Bronchial epithelial cell (primary cell): Measurements from ENCODE around the gene E2F7. TPM values are rescaled to one million over a fixed set of nuclear protein-coding genes. Genes with fewer than 3 reads are reported as not detected.

Source experiments
- DNase-seq: peaks from one replicate; pipeline ENCODE4 v3.0.0-alpha.2; 2010; ENCODE audit warnings: low read depth
- FAIRE-seq: peaks from 2 replicates; lab custom pipeline; 2011; peaks lifted over from hg19 to GRCh38; lab: Jason Lieb, UNC
- H3K27me3 ChIP-seq: 2 replicates; pipeline ENCODE4 v1.5.1; 2011; ENCODE audit warnings: low read length; ENCODE audit not compliant: control insufficient read depth, insufficient read depth
- H3K36me3 ChIP-seq: 2 replicates; pipeline ENCODE4 v1.5.1; 2011; ENCODE audit warnings: low read length; ENCODE audit not compliant: control insufficient read depth, insufficient read depth
- H3K4me3 ChIP-seq: 2 replicates; pipeline ENCODE4 v1.5.1; 2011; ENCODE audit warnings: mild to moderate bottlenecking, low read depth, low read length, control low read depth
- total RNA-seq: library from RNA; depleted of rRNA; stranded (reverse); fragments of >200 nt; gene quantifications from 2 replicates; pipeline ENCODE4 v1.2.1, GENCODE V29; 2014
- TF ChIP-seq, protein P1 (sequence below): IDR thresholded peaks from 2 replicates; pipeline ENCODE4 v1.5.1; 2011; ENCODE audit warnings: mild to moderate bottlenecking, moderate library complexity, low read length, control low read depth, inconsistent platforms; ENCODE audit not compliant: insufficient read depth, severe bottlenecking

E2F7 gene
- total RNA-seq, 1 donor from 2014 or later: 3.4 TPM

GRCh38 chr12:77010691-77011548, 54.4 kb downstream of the E2F7 start:
- DNase-seq (peak; percentile 70), FAIRE-seq (no peak)
- TF ChIP-seq, protein P1, sequence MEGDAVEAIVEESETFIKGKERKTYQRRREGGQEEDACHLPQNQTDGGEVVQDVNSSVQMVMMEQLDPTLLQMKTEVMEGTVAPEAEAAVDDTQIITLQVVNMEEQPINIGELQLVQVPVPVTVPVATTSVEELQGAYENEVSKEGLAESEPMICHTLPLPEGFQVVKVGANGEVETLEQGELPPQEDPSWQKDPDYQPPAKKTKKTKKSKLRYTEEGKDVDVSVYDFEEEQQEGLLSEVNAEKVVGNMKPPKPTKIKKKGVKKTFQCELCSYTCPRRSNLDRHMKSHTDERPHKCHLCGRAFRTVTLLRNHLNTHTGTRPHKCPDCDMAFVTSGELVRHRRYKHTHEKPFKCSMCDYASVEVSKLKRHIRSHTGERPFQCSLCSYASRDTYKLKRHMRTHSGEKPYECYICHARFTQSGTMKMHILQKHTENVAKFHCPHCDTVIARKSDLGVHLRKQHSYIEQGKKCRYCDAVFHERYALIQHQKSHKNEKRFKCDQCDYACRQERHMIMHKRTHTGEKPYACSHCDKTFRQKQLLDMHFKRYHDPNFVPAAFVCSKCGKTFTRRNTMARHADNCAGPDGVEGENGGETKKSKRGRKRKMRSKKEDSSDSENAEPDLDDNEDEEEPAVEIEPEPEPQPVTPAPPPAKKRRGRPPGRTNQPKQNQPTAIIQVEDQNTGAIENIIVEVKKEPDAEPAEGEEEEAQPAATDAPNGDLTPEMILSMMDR: peak; percentile 81
- Histone ChIP-seq H3K4me3 (no peak overlapping the region), H3K27me3 (no peaks in the 10 kb centered on the region), H3K36me3 (no peaks in the 10 kb centered on the region)

DNA sequence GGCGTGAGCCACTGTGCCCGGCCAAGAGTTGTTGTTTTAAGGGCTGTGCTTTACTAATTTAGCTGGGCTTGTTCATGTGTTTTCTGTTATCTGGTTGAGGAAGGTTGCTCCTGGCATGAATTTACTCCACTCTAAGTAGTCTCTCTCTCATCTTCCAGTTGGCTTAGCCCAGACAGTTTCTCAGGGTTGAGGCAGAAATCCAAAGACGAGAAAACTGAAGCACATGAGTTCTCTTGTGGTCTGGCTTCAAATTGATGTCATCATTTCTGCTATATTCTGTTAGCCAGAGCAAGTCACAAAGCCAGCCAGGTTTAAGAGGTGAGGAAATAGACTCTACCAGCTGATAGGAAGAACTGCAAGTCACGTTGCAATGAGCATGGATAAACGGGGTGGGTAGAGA, 57.9 kb downstream of the E2F7 start:
- FAIRE-seq: no peak
- no peak for DNase-seq

GRCh38 chr12:77005611-77006098, 59.7 kb downstream of the E2F7 start:
- H3K36me3 ChIP-seq: no peaks in the 10 kb centered on the region
- FAIRE-seq (no peak), DNase-seq (no peak)

More for the DNA sequence above, 57.9 kb downstream of the E2F7 start:
- no peak overlapping the region for H3K4me3 ChIP-seq
- no peaks in the 10 kb centered on the region for H3K36me3 ChIP-seq
- peaks cover 1% of the 10 kb centered on the region for H3K27me3 ChIP-seq
- TF ChIP-seq, protein P1: no peak

DNA sequence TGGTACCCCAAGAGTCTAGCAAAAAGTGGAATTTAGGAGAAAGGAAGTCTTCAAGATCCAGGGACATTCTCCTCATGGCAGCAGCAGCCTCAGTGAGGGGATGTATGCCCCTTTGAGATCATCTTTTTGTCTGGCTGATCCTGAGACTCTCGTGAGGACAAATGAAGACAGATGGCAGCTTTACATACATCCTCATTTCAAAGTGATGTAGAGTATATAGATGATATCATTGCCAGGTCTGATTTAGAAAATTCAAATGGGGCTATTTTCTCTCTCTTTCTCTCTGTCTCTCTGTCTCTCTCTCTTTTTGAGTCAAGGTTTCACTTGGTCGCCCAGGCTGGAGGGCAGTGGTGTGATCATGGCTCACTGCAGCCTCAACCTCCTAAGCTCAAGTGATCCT, 61.5 kb downstream of the E2F7 start:
- no peak for DNase-seq

More at GRCh38 chr12:77005611-77006098, 59.7 kb downstream of the E2F7 start:
- Histone ChIP-seq H3K4me3 (no peak overlapping the region), H3K27me3 (peaks cover 1% of the 10 kb centered on the region)
- TF ChIP-seq, protein P1: no peak

DNA sequence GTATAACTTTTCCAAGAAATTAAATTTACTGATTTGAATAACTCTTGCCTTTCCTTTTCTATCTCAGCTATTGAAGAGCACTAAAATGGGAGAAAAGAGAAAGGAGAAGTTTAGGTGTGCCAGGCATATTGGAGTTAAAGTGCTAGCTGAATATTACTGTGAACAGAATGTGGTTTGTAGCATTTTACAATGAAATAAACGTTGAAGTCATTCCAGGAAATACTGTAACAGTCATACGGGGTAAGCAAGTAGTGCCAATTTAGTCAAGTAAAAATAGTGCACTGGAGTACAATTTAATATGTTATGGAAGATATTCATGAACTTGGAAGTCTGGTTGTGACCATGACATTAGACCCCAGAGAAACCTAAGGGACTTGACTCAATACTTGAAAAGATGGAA, 62.1 kb downstream of the E2F7 start:
- TF ChIP-seq, protein P1: no peak
- no peak for DNase-seq
- H3K4me3 ChIP-seq: no peak overlapping the region
- H3K27me3 ChIP-seq: peaks cover 3% of the 10 kb centered on the region
- H3K36me3 ChIP-seq: no peaks in the 10 kb centered on the region
- FAIRE-seq: no peak

More for the DNA sequence above, 61.5 kb downstream of the E2F7 start:
- TF ChIP-seq, protein P1: no peak
- Histone ChIP-seq H3K27me3 (peaks cover 3% of the 10 kb centered on the region), H3K36me3 (no peaks in the 10 kb centered on the region), H3K4me3 (no peak overlapping the region)
- no peak for FAIRE-seq
